Nasal cavity respiratory epithelium epithelial cell of viscerocranial mucosa (primary cell): ENCODE results near the gene CD40LG. TPM values are rescaled to one million over a fixed set of nuclear protein-coding genes. Genes with fewer than 3 reads are reported as not detected.

ENCODE experiments used
- total RNA-seq: library from RNA; depleted of rRNA; stranded (reverse); fragments of >200 nt; gene quantifications from 2 replicates; pipeline ENCODE4 v1.2.3, GENCODE V29; 2014

The CD40LG gene
- total RNA-seq = not detected in 2 replicates

GRCh38 chrX:136647677-136648360 lies at the start of gene CD40LG:
Gene CD40LG (plus strand): TSS chrX:136648158. CDS start chrX:136648249, 91 bp downstream.

Other genes starting within 250 kb of the CD40LG start
- gene BRS3, start 160.2 kb upstream of the CD40LG start, total RNA-seq = not detected in 2 replicates
- gene HTATSF1, start 150.6 kb upstream of the CD40LG start, total RNA-seq = 48.9 and 53.0 TPM in 2 replicates
- gene VGLL1, start 115.9 kb upstream of the CD40LG start, total RNA-seq = 1.7 and 2.2 TPM in 2 replicates
- 0.34 and 2.8 TPM in 2 replicates for gene ARHGEF6, start 132.8 kb downstream of the CD40LG start, total RNA-seq
- 71.1 and 108 TPM in 2 replicates for gene RBMX, start 232.6 kb downstream of the CD40LG start, total RNA-seq